HuH-7 (cell line): Measurements from ENCODE around the gene SPAG9.

Experiments used
- DNase-seq: peaks from one replicate; pipeline ENCODE4 v3.0.0; 2011; ENCODE audit warnings: low spot score

Gene SPAG9

DNA sequence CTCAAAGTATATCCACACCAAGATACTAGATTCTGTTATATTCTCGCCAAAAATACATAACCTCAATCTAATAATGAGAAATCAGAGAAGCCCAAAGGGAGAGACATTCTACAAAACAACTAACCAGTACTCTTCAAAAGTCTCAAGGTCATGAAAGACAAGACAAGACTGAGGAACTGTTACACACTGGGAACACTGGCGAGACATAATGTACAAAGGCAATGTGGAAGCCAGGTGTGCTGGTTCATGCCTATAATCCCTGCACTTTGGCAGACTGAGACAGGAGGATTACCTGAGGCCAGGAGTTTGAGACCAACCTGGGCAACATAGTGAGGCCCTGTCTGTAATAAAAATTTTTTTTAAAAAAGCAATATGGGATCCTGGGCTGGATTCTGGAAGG lies 85.9 kb downstream of the SPAG9 start:
- DNase-seq: no peak

DNA sequence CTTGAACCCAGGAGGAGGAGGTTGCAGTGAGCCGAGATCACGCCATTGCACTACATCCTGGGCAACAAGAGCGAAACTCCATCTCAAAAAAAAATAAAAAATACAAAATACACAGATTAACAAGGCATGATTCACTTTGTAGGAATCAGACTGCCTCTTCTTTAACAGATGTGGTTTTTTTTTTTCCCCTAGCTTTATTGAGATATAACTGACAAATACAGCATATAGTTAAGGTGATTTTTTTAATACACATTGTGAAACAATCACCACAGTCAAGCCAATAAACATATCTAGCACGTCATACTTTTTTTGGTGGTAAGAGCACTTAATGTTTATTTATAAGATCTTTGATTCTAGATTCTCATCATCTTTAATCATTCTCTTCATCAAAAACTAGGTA lies 87.8 kb downstream of the SPAG9 start:
- no peak for DNase-seq

DNA sequence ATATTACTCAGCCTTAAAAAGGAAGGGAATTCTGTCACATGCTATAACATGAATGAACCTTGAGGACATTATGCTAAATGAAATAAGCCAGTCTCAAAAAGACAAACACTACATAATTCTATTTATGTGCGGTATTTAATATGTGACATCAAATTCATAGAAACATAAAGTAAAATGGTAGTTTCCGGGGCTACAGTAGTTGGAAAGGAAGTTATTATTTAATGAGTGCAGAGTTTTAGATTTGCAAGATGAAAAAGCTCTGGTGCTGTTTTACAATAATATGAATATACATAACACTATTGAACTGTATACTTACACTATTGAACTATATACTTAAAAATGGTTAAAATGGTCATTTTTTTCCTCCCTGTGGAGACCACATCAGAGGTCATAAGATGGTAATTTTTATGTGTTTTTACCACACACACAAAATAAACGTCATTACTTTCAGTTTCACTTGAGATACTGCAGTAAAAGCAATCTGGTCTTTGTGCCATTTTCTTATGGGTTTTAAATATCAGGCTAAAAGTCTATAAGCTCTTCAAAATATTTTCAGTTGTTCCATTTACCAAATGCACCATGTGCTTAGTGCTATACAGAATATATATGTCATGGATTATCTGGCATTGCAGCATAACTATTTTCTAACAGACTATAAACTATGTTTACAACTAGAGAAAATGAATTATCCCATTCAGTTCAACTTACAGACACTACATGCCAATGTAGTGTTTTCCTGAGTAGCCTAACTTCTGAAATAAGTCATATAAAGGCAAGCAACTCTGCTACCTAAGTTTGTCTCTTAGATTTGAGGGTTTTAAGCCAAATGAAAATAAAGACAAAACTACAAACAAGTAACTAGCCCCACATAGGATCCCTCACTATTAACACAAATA lies 90.9 kb downstream of the SPAG9 start:
- DNase-seq: no peak

DNA sequence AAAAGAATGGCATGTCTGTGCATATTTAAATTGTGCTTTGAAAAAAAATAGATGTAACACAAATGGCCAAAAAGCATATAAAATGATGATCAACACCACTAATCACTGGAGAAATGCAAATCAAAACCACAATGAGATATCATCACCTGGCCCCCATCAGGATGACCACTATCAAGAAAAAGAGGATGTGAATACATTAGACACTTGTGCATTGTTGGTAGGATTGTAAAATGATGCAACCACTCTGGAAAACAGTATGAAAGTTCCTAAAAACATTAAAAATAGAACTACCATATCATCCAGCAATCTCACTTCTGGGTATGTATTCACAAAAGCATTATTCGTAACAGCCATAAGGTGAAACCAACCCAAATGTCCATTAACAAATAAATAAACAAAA lies 91.5 kb downstream of the SPAG9 start:
- no peak for DNase-seq

DNA sequence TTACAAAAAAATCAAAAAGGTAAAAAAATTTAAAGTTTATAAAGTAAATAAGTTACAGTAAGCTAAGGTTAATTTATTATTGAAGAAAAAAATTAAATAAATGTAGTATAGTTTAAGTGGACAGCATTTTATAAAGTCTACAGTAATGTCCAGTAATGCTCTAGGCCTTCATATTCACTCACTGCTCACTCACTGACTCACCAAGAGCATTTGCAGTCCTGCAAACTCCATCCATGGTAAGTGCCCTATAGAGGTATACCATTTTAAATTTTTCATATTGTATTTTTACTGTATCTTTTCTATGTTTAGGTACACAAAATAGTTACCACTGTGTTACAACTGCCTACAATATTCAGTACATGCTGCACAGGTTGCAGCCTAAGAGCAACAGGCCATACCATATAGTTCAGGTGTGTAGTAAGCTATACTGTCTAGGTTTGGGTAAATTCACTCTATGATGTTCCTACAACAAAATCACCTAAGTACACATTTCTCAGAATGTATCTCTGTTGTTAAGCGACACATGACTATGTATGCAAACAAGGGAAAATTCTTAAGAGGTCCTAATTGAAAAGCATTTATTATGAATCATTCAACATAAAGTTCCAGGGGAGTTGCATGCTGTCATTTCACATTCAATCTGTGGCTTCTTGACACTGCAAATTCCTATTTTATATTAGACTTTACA lies 92.3 kb downstream of the SPAG9 start:
- no peak for DNase-seq

DNA sequence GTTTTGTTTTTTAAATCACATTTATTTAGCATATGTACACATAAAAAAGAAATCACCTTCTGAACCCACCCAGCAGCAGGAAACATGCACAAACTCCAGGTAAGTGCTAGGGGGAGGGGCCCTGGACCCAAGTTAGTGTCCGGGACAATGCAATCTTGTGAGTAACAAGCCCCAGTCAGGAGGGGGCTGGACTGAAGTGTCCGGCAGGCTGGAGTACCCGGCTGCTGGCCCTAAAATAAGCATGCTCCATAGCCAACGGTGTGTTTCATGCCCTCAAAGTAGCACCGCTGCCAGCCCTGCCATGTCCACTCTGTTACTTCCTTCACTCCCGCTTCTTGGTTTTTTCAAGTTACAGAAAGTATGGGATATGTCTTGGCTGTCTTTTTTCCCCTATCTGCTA lies 102.1 kb downstream of the SPAG9 start:
- no peak for DNase-seq

DNA sequence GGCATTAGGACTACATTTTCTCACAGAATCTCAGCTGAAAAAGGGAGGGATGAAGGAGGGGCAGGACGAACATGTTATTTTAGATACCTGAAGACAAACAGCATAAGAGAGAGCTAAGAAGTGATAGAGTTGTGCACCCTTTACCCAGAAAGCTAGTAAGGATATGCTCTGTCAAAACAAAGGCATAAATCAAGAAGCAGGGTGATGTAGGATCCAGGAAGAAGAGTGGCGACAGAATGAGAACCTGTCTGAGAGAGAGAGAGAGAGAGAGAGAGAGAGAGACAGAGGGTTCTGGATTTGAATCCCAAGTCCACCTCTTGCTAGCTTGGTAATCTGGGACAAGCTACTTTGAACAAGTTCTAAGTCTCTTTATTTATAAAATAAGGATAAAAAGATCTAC lies 103.4 kb downstream of the SPAG9 start:
- DNase-seq: no peak

DNA sequence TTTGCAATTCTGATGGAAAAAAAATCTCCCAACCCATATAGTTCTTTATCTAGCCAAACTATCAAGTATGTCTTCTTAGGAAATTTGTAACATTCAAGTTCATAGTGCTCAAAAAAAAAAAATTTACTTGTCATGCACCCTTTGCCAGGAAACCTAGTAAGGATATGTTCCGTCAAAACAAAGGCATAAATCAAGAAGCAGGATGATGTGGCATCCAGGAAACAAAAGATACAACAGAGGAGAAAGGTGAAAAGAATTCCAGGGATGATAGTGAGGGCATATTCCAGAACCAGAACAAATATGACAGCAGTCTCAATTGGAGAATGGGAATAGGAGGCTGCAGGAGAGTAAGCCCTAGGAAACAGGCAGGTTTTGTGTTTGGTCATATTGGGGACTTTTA lies 104.6 kb downstream of the SPAG9 start:
- no peak for DNase-seq

DNA sequence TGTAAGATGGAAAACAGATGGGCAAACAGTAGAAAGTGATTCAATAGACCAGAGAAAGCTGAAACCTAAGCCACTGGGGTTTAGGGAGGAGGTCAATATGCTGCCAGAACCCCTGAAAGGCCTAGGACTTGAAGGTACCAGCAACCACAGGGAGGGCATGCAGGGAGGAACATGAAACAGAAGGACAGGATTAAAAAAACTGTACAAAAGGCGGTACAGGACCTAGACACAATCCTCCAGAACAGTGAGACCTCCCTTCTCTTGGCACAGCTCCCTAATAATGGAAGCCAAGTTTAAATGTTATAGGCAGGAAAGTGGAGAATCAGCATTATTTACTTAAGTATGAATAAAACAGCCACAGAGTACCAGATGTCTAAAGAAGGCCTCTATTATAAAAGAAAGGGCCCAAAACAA lies 105.5 kb downstream of the SPAG9 start:
- no peak for DNase-seq

DNA sequence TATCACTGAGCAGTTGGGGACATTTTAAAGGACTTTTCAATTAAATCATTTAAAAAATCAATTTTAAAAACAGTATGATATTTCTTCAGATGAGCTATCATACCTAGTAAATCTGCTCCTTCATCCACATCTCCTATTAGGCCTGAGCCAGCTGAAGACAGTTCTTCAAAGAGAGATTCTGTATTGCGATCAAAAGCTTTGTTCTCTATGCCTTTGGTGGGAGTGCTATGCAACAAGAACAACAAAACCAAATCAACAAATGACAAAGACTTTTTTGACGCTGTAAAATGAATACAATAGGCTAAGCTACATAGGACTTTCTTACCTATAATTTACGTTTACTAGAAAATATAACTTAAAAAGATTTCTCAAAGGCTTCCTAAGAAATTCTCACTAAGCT lies 106.5 kb downstream of the SPAG9 start:
- no peak for DNase-seq

DNA sequence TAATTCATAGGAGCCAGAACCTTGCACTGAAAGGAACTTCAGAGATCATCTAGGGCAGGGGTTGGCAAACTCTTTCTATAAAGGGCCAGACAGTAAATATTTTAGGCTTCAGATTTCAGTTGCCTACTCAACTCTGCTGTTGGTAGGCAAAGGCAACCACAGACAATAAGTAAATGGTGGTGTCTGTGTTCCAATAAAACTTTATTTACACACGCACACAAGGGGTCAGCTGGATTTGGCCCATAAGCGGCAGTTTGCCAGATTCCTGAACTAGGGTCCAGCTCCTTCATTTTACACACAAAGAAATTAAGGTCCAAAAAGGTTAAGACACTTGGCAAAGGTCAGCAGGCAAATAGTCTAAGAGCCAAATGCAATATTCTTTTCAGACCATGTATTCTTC lies 107.3 kb downstream of the SPAG9 start:
- no peak for DNase-seq

DNA sequence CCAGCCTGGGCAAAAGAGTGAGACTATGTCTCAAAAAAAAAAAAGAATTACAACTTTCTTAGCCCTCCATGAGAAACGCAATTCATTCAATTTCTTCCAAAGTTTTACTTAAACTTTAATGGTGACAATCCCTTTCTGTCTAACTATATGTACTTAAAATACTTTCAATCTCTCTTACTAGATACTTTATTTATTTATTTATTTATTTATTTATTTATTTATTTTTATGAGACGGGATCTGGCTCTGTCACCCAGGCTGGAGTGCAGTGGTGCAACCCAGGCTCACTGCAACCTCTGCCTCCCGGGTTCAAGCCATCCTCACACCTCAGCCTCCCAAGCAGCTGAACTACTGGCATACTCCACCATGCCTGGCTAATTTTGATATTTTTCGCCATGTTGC lies 108.1 kb downstream of the SPAG9 start:
- DNase-seq: no peak

DNA sequence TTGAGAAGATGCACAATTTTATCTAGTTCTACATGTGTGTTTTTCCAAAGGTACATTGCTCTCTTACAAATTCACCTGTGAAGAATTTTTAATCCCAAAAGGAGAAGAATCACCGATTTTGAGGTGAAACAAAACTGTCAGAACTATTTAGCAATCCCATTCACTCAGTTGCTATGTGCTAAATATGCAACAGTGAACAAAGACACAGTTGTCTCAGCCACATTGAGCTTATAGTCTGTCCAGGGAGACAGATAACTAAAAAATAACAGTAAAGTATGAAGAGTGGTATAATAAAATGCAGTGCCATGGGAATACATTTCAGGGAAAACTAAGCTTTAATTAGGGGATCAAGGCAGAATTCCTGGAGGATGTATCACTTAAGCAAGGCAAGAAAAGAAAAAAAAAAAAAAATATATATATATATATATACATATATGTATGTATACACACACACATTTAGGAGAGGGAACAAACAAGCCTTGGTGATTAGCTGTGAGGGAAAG lies 110.4 kb downstream of the SPAG9 start:
- no peak for DNase-seq

DNA sequence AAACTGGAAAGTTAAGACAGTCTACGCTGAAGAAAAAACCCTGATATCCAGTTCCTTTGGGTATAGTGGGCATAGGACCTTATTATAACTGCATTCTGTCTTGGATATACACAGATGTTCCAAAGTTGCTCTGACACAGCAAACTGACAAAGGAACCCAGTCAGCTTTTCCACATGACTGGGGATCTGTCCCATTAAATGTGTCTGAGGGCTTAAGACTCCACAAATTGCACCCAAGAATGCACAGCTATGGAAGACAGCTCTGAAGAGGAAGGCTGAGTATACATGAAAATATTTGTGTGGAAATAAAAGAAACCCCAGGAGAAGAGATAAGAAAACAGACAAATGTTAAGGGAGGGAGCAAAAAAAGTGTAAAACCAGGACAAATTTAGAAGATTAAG lies 114.1 kb downstream of the SPAG9 start:
- no peak for DNase-seq

DNA sequence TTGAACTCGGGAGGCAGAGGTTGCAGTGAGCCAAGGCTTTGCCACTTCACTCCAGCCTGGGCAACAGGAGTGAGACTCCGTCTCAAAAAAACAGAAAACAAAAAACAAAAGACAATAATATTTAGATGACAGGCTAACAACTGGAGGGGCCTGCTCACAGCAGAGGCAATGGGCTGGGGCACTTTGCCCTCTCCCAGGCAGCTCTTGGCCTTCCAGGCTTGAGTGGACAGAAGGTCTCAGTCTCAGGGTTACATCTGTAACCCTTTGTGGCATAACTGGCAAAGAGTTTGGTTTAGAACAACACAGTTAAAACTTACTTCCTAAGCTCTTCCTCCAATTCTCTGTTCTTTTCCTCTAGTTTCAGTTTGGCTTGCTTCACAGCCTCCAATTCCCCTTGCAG lies 114.9 kb downstream of the SPAG9 start:
- no peak for DNase-seq

DNA sequence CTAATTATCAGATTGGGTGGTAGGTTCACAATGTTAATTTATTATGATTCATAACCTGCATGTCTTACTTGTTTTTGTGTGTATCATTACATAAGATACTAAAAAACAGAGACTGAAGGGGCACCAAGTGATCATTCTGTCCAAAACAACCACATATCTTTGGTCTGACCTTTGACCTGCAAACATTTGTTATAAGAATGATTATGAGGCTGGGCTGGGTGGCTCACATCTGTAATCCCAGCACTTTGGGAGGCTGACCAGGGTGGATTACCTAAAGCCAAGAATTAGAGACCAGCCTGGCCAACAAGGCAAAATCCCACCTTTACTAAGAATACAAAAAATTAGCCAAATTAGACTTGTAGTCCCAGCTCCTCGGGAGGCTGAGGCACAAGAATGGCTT lies 116.4 kb downstream of the SPAG9 start:
- DNase-seq: no peak

DNA sequence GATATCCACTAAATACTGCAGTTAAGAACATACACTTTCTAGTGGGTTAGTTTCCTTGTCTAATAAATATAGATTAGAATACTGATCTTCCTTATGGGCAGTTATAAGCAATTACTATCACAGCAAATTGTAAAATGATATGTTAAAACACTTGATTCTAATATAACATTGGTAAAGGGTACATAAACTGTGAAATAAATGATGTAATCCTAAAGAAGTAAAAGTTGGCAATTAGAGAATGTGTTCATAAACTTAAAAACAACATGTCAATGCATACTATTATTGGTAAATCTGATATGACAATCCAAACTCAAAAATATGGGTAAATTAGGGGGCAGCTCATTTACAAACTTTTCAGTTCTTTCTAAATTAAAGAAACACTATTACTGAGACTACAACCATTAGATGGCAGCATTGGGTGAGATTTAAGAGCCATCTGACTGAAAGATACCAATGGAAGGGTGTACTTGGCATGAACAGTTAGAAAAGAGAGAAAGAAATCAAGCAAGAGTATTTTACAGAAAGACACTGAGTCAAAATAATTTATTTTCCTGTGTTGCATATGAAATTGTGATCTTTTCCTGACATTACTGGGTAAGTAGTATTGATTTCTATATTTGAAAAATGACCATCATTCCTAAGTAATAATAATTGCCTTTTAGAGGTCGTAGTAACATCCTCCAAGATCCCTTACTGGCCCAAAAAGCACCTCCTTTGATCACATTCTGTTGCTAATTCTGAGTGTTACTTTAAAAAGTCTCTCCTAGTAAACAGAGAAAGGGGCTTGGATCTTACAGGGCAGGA lies 119.6 kb downstream of the SPAG9 start:
- DNase-seq: peak; percentile 36

DNA sequence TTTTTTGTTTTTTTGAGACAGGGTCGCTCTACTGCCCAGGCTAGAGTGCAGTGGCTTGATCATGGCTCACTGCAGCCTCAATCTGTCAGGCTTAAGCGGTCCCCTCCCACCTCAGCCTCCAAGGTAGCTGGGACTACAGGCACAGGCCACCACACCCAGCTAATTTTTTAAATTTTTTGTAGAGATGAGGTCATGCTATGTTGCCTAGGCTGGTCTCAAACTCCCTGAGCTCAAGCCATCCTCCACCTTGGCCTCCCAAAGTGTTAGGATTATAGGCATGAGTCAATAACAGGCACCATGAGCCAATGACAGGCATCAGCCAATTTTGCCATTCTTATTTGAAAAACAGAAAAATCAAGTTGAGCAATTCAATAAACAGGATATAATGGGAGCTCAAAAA lies 125.0 kb downstream of the SPAG9 start:
- DNase-seq: no peak

DNA sequence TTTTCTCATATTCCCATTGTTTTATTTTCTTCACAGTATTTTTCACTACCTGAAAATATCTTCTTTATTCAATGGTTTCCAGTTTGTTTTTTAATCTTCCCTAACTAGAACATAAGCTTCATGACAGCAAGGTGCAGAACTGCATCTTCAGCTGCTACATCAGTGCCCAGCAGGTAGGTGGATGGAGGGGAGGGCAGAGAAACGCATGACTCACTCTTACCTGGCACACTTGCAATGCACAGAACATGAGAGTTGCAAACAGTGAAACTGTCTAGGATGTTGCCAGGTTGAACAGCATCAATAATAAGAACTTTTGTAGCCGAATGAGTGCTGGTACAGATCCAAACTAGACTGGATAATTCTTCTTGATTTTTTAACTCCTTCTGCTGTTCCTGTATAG lies 127.1 kb downstream of the SPAG9 start:
- DNase-seq: no peak

DNA sequence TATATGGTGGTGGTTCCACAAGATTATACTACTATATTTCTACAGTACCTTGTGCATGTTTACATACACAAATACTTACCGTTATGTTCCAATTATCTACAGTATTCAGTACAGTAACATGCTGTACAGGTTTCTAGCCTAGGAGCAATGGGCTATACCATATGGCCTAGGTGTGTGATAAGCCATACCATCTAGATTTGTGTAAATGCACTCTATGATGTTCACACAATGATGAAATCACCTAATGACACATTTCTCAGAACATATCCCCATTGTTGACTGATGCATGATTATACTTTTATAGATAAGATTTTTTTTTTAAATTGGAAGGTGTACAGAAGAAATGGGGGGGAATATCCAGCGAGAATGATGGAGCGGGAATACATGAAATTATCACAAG lies 131.5 kb downstream of the SPAG9 start:
- no peak for DNase-seq

DNA sequence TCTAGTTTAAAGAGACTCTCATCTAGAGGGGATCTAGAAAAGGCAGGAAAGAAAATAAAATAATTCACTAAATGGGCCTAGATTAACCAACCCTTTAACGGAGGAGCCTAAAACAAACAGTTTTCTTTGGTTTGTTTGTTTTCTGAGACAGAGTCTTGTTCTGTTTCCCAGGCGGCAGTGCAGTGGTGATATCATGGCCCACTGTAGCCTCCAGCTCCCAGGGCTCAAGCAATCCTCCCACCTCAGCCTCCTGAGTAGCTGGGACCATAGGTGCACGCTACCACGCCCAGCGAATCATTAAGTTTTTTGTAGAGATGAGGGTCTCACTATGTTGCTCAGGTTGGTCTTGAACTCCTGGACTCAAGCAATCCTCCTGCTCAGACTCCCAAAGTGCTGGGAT lies 132.2 kb downstream of the SPAG9 start:
- DNase-seq: no peak

DNA sequence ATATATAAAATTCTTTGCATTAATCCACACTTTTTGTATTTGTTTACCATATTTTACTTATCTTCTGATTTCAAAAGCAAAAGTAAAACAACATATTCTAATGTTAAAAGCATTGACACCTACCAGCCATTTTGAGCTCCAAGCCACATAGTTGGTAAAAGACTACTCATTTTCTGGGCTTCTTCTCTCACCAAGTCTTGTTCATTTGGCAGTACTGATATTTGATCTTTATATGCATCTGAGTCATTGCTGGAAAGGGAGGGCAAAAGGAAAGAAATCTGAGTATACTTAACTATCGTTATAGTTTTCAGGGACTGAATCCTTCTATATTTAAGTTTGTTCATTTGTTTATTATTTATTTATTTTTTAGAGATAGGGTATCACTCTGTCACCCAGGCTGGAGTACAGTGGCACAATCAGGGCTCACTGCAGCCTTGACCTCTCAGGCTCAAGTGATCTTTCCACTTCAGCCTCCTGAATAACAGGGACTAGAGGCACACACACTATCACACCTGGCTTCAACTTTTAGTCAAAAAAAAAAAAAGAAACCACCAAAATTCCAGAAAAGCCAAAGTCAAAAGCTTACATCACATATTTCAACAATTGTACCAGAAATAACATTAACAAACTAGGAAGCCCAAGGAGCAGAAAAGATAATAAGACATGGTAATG lies 133.5 kb downstream of the SPAG9 start:
- DNase-seq: no peak
